ENCODE data around the gene ATP11A. TPM values are rescaled to one million over a fixed set of nuclear protein-coding genes. Genes with fewer than 3 reads are reported as not detected.
"Not testable (repeated sequence)": the region's sequence is repeated elsewhere in the genome, so short reads cannot be mapped to it uniquely, and the experiment has no call there.

The ATP11A gene
- total RNA-seq, 1 donor from 2014 or later = 22.1 TPM

DNA sequence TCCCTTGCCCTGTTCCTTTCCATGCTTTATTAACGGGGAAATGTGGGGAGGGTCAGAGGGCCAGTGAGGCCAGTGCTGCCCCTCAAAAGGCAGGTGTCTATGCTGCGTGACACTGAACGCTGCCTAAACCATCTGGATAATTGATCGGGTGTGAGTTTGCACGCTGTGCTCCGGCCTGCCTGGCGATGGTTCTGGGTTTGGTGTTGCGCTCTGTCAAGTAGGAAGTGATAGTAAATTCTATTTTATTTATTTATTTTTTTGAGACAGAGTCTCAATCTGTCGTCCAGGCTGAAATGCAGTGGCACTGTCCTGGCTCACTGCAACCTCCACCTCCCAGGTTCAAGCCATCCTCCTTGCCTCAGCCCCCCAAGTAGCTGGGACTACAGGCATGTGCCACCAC lies 86.5 kb downstream of the ATP11A start:
- no peak for DNase-seq

DNA sequence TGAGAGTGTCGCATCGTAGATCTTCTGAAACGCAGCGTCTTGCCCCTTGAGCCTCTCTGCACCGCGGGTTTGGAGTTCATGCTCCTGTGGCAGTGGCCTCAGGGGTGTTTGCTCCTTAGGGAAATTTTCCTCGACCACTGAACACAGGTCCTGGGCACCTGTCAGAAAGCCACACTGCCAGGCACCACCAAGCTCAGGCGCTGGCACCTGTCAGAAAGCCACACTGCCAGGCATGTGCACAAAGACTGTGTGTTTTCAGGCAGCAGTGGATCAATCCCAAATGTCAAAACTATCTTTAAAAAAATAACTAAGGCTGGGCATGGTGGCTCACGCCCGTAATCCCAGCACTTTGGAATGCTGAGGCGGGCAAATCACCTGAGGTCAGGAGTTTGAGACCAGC lies 87.1 kb downstream of the ATP11A start:
- no peak for DNase-seq

DNA sequence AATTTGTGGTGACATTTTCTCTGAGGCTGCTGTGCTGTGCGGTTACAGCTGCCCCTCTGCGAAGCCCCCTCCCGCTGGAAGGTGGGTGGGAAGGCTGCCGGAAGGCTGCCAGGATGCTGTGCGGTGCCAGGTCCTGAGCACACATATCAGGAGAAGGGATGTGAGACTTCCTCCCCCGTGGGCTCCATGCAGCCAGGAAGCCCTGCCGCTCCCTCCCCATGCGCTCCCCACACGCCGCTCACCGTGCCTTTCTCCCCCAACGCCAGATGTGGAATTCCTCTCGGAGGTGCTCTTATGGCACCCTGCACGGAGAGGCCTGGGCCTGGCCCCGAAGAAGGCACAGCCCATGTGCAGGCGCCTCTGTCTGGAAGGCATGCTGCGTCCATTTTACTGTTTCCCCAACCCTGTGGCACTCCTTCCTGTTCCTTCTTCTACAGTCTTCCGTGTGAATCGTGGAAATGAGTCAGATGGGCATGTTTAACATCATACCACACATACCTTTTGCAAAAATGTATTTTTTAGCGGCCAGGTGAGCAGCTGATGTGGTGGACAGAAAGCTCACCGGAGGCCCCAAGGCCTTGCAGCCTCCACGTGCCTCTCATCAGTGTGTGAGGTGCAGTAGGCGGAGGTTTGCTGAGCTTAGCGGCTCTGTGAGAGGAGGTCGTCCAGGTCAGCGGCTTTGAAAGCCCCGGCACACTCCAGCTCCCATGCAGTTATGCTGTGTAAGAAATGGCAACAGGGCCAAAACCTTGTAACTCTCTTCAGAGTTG lies 88.0 kb downstream of the ATP11A start:
- no peak for DNase-seq

DNA sequence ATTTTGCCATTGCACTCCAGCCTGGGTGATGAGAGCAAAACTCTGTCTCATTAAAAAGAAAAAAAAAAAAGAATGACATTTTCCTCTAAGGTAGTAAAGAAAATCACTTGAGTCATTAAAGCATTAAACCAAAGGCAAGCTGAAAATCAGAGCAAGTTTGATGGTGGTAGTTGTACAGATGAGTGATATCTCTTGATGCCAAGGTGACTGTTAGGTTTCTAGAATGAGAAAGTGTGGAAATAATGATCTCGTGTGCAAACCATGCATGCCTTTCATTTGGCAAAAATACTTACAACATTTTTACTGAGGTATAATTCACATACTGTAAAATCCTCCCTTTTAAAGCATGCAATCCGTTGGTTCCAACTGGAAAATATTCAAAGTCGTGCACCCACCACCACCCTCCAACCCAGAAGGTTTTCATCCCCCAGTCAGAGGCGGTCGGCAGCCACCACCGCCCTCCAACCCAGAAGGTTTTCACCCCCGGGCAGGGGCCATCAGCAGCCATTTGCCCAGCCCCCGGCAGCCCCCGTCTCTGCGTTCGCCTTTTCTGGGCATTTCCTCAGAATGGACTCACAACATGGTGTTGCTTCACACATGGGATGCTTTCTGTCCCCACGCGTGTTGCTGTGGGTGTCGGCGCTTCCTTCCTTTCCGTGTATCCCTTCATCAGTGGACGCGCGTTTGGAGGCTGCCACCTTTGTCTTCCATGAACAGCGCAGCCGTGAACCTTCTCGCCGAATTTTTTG lies 90.2 kb downstream of the ATP11A start:
- no peak for DNase-seq

DNA sequence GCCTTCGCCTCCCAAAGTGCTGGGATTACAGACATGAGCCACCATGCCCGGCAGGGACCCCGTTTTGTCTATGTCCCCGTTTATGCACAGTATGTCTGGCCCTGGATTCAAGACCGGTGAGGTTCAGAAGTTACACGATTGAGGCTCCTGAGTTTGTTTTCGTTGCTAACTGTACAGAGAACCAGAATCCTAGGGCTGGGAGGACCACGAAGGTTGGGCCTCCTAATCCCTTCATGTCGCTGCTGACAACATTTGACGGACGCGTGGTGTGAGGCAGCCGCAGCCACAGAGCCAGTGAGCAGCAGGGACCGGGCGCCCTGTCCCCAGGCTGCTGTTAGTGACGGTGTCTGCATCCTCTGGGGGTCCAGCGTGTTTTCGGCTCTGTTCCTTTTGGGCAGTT lies 91.4 kb downstream of the ATP11A start:
- DNase-seq = no peak

DNA sequence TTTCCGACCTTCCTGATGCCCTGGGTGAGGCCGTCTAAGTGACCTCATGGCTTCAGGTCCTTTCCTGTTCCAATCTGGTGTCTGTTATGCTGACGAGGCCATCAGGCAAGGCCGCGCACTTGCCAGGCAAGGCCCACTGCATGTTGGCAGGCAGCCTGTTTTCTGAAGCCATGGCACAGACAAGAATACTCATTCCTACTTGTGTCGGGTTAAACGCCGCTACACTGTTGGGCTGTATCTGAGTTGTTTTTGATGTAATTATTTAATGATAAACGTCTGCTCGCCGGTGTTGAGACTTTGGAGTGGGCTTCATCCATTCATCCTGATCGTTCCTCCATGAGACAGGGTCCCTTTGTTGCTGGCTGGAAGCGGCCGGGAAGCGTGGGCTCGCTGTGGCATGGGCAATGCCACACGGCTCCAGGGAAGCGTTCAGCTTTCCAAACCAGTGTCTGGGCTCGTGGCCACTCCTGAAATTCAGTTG lies 92.1 kb downstream of the ATP11A start:
- no peak for DNase-seq

DNA sequence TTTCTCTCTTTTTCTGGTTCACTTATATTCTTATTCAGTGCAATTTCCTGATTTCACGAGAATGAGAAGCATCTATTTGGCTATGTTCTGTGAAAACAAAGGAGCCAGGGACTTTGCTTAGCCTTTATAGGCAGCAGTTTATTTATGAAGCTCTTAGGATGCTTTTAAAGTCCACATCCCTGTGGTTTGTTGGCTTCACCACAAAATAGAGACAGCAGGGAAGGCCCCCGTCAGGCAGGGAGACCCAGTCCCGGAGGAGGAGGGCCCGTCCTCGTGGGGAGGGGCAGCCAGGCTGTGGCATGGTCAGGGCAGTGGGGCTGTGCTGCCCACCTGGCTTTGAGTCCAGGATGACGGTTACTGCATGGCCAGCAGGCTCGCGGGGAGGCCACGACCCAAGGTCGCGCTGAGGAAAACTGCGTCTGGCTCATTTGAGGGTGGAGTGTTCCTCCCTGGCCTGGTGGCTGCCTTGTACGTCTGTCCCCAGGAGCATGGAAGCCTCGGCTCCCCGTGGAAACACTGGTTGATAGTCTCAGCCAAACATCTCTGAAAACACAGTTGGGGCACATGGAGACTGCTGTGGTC lies 92.7 kb downstream of the ATP11A start:
- no peak for DNase-seq

DNA sequence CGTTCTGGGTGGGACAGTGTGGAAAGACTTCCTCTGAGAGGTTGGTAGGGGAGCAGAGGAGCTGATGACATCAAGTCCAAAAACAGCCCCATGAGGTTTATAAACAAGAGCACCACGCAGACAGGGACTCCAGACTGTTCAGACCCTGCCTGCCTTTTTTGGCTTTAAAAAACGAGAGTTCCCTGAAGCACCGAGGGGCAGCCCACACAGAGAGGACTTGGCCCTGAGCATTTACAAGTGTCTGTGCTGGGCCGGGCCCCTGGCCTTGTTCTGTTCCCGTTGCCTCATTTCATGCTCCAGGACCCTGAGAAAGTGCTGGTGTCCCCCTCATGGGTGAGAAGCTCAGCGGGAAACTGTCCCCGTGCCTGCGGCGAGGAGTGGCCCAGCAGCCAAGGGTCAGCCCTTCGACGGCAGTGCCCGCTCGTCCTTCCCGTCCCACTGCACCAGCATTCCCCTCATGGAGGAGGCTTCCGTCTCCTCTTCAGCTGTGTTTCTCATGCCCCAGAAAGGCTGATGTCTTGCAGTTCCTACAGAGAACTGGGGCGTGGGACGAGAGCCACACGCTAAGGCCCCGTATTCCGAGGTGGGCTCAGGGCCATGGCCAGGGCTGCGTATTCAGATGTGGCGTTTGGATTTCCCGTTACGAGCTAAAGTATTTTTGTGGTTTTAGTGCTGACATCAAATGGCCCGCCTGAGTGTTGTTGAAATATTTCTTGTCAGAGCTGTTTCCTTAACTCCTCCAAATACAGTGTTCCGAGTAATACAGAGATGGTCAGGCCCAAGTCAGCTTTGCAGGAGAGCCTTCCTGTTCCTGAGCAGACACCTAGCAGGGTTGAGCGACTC lies 93.5 kb downstream of the ATP11A start:
- no peak for DNase-seq

DNA sequence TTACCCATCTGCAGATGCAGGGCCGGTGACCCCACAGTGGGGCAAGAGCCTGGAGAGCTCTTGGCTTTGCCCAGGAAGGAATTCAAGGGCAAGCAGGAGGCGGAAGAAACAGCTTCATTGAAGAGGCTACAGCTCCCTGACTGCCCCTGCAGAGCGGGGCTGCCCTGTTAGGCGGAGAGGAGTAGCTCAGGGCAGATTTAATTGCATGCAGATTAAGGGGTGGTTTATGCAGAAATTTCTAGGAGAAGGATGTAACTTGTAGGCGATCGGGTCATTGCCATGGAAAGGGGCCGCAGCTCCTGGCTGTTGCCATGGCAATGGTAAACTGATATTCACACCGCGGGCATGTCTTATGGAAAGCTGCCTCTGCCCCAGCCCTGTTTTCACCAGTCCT lies 94.1 kb downstream of the ATP11A start:
- DNase-seq = no peak

DNA sequence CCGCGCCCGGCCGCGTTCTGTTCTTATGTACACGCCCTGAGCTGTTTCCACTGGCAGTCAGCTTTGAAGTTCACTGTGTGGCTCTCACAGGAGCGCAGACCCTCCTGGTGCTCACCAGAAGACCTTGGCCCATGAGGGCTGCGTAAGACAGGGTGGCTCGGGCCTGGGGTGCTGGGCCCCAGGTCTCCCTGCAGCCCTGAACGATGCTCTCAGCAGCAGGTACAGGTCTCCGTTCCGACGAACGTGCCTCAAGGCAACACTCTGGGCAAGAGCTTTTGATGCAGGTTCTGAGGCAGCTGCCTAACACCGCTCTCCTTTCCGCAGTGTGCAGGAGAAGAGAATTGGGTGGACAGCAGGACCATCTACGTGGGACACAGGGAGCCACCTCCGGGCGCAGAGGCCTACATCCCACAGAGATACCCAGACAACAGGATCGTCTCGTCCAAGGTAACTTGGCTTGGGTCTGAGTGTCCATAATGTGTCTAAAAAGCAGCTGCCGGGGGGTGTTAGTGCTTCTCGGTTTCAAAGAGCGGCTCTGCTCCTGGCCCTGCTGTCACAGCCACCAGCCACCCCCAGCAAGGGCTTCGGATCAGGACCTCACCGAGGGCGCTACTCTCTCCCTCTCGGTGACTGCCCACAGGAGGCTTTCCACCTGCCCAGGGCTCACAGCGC lies 95.1 kb downstream of the ATP11A start:
- no peak for DNase-seq

DNA sequence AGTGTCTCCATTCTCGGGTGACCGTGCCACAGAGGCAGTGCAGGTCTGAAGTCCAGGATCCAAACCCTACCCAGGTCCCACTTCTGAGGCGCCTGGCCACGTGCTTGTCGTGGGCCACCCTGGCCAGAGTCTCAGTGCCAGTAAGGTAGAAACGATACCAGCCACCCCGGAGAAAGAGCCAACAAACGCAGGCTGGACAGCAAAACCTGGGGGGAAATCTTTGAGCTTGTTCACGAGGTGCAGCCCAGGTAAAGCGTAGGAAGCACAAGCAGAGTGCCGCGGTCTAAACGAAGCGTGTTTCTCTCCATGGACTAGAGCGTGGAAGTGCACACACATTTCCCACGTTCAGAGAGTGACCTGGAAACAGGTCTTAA lies 95.6 kb downstream of the ATP11A start:
- no peak for DNase-seq

DNA sequence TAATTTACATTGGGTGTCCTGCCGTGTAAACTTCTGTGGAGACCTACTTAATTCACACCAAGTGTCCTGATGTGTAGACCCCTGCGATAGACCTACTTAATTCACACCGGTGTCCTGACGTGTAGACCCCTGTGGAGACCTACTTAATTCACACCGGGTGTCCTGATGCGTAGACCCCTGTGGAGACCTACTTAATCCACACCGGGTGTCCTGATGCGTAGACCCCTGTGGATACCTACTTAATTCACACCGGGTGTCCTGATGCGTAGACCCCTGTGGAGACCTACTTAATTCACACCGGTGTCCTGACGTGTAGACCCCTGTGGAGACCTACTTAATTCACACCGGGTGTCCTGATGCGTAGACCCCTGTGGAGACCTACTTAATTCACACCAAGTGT lies 97.0 kb downstream of the ATP11A start:
- not testable (repeated sequence) for DNase-seq

DNA sequence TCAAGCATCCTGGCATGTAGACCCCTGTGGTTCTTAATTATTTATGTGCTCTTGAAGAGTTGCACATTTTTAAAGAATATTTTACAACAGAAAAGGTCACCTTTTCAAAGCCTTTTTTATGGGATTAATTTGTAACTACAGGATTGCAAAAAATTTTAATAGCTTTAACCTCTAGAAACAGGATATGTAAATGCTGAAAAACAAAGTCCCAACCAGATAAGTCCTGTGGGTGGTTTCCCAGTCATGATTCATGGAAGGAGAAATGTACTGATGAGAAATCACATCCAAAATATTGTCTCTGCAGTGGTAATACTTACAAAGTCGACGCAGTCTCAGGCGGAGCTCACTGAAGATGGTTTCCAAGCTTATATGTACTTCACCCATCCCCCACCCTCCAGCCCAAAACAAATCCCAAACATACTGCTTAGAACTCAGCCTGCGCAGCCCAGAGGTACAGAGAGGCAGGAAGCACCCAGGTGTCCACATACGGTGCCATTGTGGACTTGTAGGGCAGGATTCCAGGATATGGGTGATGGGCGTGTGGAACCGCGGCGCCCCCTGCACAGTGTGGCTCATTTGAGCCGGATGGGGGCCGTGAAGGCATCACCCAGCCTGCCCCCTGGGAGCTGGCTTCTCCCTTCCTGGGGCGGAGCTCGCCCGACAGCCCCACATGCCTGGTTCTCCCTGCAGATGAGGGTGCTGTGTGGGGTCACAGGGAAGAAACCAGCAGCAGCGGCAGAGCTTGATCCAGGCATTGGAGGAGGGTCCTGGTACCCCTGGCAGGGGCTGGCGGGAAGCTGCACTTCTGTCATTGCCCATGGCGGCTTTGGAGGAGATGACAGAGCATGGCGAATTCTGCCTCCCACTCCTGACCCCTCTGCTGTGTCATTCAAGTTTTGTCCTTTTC lies 101.2 kb downstream of the ATP11A start:
- DNase-seq = no peak

DNA sequence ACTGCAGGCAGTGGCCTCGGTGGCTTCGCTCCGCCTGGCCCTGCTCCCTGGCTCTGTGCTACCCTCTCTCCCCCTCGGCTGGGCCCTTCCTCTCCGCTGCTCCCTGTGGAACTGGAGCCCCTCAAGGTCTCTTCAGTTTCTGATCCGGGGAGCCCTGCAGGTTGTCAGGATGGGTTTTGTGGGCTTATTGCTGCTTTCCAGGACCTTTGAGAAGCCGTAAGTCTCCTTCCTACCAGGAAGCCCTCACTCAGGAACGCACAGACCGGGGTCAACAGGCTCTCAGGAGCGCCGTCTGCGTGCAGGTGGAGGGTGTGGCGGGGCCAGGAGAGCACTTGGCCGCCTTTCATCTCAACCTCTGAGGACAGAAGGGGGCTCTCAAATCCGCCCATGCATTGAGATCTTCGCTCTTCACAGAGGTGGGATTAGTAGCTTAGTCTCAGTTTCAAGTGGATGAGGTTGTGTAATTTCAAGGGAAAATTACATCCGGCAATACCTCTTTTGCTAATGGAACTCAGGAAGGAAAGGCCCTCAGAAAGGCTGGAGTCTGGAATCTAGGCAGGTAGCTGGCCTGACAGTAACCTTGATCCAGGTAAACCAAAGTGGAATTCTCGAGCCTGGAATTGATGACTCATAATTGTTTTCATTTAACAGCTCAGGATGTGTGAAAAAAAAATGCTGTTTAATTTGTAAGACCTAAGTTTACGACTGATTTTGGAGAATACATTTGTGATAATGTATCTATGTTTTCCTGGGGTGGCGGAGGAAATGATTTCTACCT lies 102.0 kb downstream of the ATP11A start:
- DNase-seq = no peak

DNA sequence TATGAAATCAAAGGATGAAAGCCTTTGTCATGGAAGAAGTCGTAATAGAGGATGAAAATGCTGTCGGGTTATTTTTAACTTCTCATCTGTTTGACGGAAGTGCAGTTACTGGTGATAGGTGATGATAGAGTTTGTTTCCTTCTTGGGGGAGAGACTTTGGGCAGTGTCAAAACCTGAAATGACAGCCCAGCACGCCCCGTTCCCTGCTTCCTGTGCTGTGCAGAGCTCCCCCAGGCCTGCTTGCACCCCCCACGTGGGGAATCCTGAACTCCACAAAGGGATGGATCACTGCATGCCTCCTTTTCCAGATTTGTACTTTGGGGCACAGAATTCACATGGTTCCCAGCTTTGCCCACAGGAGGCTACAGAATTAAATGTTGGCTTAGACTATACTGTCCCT lies 102.7 kb downstream of the ATP11A start:
- DNase-seq = no peak

DNA sequence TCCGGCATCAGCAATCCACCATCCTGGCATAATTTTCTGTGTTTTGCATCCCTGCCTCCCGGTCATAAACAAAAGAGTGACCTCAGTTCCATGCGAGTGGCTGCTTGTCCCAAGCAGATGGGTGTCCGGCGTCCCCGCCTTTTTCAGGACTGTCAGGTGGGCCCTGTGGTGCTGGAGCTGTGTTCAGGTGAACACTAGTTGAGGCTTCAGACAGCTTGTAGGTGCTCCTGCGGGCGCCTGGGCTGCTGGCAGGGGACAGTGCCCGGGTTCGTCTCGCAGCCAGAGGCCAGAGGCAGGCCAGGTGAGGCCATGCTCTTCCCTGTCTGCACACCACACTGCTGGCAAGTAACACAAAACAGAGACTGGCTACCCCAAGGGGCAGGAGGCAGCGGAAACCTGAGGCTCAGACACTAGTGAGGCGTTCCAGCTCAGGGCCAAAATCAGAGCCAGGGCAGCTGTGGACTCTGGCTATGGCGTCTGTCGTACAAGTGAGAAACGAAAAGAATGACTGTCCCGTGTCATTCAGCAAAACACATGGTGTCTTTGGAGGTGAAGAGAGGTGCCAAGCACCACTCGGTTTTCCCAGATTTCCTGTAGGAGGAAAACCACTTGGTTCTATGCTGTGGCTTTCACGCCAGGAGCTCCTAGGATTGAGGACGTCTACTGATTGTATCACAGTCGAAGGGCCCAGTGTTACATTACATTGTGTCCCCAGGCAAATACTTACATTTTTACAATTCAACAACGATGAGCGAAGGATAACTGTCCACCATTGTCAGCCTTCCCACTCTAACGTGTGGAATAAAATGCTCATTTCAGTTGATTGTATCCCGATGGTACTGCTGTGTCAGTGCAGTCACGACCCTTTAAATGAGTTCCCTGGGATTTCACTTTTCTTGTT lies 104.0 kb downstream of the ATP11A start:
- no peak for DNase-seq

DNA sequence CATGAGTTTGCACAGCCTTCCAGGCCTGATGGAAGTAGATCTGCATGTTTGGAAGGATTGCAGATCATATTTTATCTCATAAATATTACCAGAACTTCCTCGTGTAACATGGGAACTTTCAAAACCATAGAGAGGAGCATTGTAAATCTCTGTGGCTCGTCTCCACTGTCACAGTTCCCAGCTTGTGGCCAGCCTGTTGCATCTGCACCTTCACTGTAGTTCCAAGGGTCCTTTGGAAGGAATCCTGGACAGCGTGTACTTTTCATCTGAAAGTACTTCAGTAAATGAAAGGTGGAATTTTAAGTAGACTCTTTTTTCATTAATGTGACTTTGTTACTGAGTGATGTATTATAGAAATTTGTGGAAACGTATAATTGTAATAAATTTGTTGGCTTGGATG lies 105.4 kb downstream of the ATP11A start:
- DNase-seq = no peak

DNA sequence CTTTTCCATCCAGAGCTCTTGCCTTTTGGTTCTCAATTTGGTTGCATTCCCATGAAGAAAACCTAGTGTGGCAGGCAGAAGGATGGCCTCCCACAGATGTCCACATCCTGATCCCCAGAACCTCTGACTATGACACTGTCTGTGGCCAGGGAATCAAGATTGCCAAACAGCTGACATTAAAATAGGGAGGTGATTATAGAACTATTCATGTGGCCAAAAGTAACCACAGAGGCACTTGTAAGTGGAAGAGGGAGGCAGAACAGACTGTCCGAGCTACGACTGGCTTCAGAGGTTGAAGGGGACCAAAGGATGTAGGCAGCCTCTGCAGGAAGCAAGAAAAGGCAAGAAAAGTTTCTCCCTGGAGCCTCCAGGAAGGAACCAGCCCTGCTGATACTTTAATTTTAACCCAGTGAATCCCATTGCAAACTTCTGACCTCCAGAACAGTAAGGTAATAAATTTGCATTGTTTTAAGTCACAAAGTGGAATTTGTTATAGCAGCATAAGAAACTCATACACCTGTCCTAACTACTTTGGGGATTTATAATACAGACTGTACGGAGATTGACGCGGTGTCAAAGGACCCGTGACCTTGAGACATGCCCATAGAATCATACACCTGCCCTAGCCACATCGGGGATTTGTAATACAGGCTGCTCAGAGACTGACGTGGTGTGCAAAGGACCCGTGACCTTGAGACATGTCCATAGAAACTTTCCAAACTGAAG lies 106.5 kb downstream of the ATP11A start:
- no peak for DNase-seq
